AG04449 (cell line): ENCODE measurements around the gene NSL1.

ENCODE experiments used
- CTCF ChIA-PET: fragments of 350-600 bp; formaldehyde crosslinking; extraction: SDS; loops from one replicate; lab custom pipeline; 2021; ENCODE audit warnings: antibody characterized with exemption; lab: Yijun Ruan, JAX
- POLR2A ChIA-PET: fragments of 400-600, 350-600 bp; formaldehyde crosslinking; extraction: SDS; loops from one replicate; lab custom pipeline; 2020; ENCODE audit warnings: antibody characterized with exemption, inconsistent platforms; lab: Yijun Ruan, JAX
- DNase-seq: peaks from one replicate; pipeline ENCODE4 v3.0.0-alpha.2; 2010; ENCODE audit warnings: low read depth, low spot score
- H3K4me3 ChIP-seq: 2 replicates; pipeline ENCODE4 v1.5.1; 2011; ENCODE audit warnings: low read depth, mild to moderate bottlenecking, control low read depth, low read length
- CTCF ChIP-seq: IDR thresholded peaks from one replicate; pipeline ENCODE4 v1.5.1; 2011; ENCODE audit warnings: mild to moderate bottlenecking, moderate library complexity, low read length, control low read depth, inconsistent platforms; ENCODE audit not compliant: insufficient read depth; ENCODE audit errors: missing control alignments

Gene NSL1

GRCh38 chr1:212745303-212745702 is 46.3 kb downstream of the NSL1 start:
- H3K4me3 ChIP-seq: no peak overlapping the region
- TF ChIP-seq CTCF: no peak
- POLR2A ChIA-PET: no interaction called here
- CTCF ChIA-PET: interaction anchor here (1.1 to 2.0 kb wide), 2 partner anchors 80 to 268 kb away, joined by 5 to 9 read pairs; no protein-coding TSS in a partner anchor
- no peak for DNase-seq

- POLR2A ChIA-PET: no interaction called here
- TF ChIP-seq CTCF: no peak
- DNase-seq: no peak
- CTCF ChIA-PET: no interaction called here
- no peak overlapping the region for H3K4me3 ChIP-seq
These were observed 47.6 kb downstream of the NSL1 start for GRCh38 chr1:212743901-212744475.

GRCh38 chr1:212738330-212738729 is 53.2 kb downstream of the NSL1 start:
- no peak for DNase-seq
- ChIA-PET CTCF (interaction anchor here (1.0 to 7.8 kb wide), 5 partner anchors 12 to 261 kb away, joined by 3 to 83 read pairs (median 4); no protein-coding TSS in a partner anchor), POLR2A (no interaction called here)
- H3K4me3 ChIP-seq: no peak overlapping the region
- no peak for TF ChIP-seq CTCF

- POLR2A ChIA-PET: no interaction called here
- CTCF ChIA-PET: interaction anchor here (1.0 to 7.8 kb wide), 6 partner anchors 13 to 260 kb away, joined by 3 to 83 read pairs (median 4); no protein-coding TSS in a partner anchor
- TF ChIP-seq CTCF: no peak
These were observed 54.0 kb downstream of the NSL1 start for GRCh38 chr1:212737559-212737958.

DNA sequence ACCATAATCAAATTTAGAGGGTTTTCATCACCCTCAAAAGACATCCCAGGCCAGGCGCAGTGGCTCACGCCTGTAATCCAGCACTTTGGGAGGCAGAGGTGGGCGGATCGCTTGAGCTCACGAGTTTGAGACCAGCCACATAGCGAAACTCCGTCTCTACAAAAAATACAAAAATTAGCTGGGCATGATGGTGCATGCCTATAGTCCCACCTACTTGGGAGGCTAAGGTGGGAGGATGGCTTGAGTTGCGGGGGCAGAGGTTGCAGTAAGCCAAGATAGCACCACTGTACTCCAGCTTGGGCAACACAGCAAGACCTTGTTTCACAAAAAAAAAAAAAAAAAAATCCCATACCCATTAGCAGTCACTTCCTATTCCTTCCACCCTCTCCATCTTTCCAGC is 58.5 kb downstream of the NSL1 start:
- ChIA-PET CTCF (interaction anchor here (1.1 kb wide), 1 partner anchor 16 kb away, joined by 3 read pairs; no protein-coding TSS in a partner anchor), POLR2A (no interaction called here)
- no peak for DNase-seq

More at GRCh38 chr1:212737559-212737958, 54.0 kb downstream of the NSL1 start:
- no peak for DNase-seq
- no peak overlapping the region for H3K4me3 ChIP-seq

More for the DNA sequence above, 58.5 kb downstream of the NSL1 start:
- H3K4me3 ChIP-seq: no peak overlapping the region
- no peak for TF ChIP-seq CTCF
